ENCODE measurements around the gene SNRPE.

The SNRPE gene

DNA sequence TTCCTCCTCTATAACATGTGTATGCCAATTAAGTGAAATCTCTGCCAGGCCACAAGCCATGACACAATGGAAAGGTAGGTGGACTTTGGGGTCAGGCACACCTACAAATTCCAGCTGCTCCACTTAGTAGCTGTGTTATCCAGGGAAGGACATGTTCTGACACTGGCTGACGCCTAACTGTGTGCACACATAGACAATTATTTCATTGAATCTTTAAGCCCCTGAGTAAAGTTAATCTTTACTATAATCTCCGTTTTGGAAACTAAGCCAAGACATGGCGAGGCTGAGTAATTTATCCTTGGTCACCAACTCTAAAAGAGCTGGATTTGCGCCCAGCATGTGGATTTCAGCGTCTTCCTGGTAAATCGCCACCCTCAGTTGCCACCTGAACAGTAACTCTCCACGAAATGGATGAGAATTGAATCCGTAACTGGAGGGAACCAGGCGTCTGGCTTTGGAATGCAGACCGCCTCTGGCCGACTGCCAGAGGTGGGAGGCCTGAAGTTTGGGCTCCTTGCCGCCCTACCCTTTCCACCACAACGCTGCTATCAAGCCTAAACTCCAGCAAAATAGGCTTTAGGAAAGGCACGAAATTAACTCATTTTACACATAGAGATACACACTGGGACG lies 888 bp upstream of the SNRPE start:
- Histone ChIP-seq H3K4me3 (replicated peaks; ENCODE audit: insufficient read depth, low read length) (no peak overlapping the region), H3K27ac (replicated peaks) (no peak overlapping the region), H3K27me3 (ENCODE audit: insufficient read depth, poor library complexity, severe bottlenecking) (no peaks in the 10 kb centered on the region)
- TF ChIP-seq SPI1 (IDR thresholded peaks at IDR 0.05; ENCODE audit: borderline replicate concordance, low read depth) (no peak), GABPA (IDR thresholded peaks at IDR 0.05; ENCODE audit: low read depth) (no peak), POLR2AphosphoS5 (IDR thresholded peaks at IDR 0.05; ENCODE audit: low read depth) (no peak)
- TF ChIP-seq, protein P1, sequence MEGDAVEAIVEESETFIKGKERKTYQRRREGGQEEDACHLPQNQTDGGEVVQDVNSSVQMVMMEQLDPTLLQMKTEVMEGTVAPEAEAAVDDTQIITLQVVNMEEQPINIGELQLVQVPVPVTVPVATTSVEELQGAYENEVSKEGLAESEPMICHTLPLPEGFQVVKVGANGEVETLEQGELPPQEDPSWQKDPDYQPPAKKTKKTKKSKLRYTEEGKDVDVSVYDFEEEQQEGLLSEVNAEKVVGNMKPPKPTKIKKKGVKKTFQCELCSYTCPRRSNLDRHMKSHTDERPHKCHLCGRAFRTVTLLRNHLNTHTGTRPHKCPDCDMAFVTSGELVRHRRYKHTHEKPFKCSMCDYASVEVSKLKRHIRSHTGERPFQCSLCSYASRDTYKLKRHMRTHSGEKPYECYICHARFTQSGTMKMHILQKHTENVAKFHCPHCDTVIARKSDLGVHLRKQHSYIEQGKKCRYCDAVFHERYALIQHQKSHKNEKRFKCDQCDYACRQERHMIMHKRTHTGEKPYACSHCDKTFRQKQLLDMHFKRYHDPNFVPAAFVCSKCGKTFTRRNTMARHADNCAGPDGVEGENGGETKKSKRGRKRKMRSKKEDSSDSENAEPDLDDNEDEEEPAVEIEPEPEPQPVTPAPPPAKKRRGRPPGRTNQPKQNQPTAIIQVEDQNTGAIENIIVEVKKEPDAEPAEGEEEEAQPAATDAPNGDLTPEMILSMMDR (IDR thresholded peaks at IDR 0.05; ENCODE audit: insufficient read depth, low read length), result no peak
- TF ChIP-seq, protein P2, sequence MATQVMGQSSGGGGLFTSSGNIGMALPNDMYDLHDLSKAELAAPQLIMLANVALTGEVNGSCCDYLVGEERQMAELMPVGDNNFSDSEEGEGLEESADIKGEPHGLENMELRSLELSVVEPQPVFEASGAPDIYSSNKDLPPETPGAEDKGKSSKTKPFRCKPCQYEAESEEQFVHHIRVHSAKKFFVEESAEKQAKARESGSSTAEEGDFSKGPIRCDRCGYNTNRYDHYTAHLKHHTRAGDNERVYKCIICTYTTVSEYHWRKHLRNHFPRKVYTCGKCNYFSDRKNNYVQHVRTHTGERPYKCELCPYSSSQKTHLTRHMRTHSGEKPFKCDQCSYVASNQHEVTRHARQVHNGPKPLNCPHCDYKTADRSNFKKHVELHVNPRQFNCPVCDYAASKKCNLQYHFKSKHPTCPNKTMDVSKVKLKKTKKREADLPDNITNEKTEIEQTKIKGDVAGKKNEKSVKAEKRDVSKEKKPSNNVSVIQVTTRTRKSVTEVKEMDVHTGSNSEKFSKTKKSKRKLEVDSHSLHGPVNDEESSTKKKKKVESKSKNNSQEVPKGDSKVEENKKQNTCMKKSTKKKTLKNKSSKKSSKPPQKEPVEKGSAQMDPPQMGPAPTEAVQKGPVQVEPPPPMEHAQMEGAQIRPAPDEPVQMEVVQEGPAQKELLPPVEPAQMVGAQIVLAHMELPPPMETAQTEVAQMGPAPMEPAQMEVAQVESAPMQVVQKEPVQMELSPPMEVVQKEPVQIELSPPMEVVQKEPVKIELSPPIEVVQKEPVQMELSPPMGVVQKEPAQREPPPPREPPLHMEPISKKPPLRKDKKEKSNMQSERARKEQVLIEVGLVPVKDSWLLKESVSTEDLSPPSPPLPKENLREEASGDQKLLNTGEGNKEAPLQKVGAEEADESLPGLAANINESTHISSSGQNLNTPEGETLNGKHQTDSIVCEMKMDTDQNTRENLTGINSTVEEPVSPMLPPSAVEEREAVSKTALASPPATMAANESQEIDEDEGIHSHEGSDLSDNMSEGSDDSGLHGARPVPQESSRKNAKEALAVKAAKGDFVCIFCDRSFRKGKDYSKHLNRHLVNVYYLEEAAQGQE (IDR thresholded peaks at IDR 0.05; ENCODE audit: insufficient replicate concordance, low read depth), result no peak
- no peak for DNase-seq (ENCODE audit: low read depth in 1 of 2, low spot score in 1 of 2)

DNA sequence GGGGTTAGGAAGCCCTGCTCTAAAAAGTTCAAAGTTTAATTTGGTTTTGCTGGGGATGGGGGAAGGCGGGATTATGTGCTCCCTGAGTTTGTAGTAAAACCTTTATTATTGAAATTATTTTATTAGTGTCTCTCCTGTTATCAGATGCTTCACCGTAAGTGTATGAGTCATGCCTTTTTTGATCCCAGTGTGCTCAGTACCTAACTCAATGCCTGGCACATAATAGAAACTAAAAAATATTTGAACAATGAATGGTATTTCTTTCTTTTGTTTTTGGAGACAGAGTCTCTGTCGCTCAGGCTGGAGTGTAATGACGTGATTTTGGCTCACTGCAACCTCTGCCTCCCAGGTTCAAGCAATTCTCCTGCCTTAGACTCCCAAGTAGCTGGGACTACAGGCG lies 6.4 kb downstream of the SNRPE start:
- TF ChIP-seq POLR2AphosphoS5 (IDR thresholded peaks at IDR 0.05; ENCODE audit: low read depth) (no peak), SPI1 (IDR thresholded peaks at IDR 0.05; ENCODE audit: borderline replicate concordance, low read depth) (no peak), GABPA (IDR thresholded peaks at IDR 0.05; ENCODE audit: low read depth) (no peak)
- TF ChIP-seq, protein P1 (IDR thresholded peaks at IDR 0.05; ENCODE audit: insufficient read depth, low read length), result no peak
- TF ChIP-seq, protein P2 (IDR thresholded peaks at IDR 0.05; ENCODE audit: insufficient replicate concordance, low read depth), result no peak
- H3K27me3 ChIP-seq (ENCODE audit: insufficient read depth, poor library complexity, severe bottlenecking), result no peaks in the 10 kb centered on the region
- DNase-seq (ENCODE audit: low read depth in 1 of 2, low spot score in 1 of 2), result no peak
- H3K27ac ChIP-seq (replicated peaks), result no peak overlapping the region
- no peak overlapping the region for H3K4me3 ChIP-seq (replicated peaks; ENCODE audit: insufficient read depth, low read length)

DNA sequence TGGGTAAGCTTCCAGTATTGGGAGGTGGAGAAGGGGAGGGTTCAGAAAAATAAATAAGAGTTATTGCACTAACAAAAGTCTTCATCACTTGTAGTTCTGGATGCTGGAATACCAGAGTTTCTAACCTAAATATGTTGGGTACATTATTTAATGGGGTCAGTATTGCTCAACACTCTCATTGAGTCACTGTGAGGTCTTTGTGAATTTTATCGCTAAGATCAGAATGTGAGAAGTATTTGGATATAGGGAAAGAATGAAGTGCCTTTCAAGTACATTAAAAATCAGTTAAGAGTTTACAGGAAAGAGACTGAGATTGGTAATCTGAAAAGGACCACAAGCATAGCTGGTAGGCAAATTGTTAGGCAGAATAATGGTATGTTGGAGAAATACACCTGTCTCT lies 8.8 kb downstream of the SNRPE start:
- no peak overlapping the region for H3K4me3 ChIP-seq (replicated peaks; ENCODE audit: insufficient read depth, low read length)
- no peak for DNase-seq (ENCODE audit: low read depth in 1 of 2, low spot score in 1 of 2)
- no peaks in the 10 kb centered on the region for H3K27me3 ChIP-seq (ENCODE audit: insufficient read depth, poor library complexity, severe bottlenecking)
- no peak overlapping the region for H3K27ac ChIP-seq (replicated peaks)
- TF ChIP-seq SPI1 (IDR thresholded peaks at IDR 0.05; ENCODE audit: borderline replicate concordance, low read depth), result no peak
- TF ChIP-seq POLR2AphosphoS5 (IDR thresholded peaks at IDR 0.05; ENCODE audit: low read depth), result no peak
- TF ChIP-seq, protein P1 (IDR thresholded peaks at IDR 0.05; ENCODE audit: insufficient read depth, low read length), result no peak
